CD4-positive, CD25-positive, alpha-beta regulatory T cell (primary cell): Measurements from ENCODE around the gene LAMB3. TPM values are rescaled to one million over a fixed set of nuclear protein-coding genes. Genes with fewer than 3 reads are reported as not detected.

Source experiments
- ATAC-seq, 2 donors: fragments of 150-1000 bp; cut with Tn5 transposase; one replicate each; pipeline ENCODE4 v1.10.0; 2021; ENCODE audit warnings: low read depth in 2 of 2, moderate number of reproducible peaks in 2 of 2, moderate library complexity in 1 of 2
- DNase-seq, 3 donors: peaks; one replicate each; pipeline versions ENCODE4 v3.0.0 to v3.0.0-alpha.2; 2012 to 2022; ENCODE audit warnings: mixed read lengths in 1 of 3
- H3K27ac ChIP-seq: one replicate; pipeline ENCODE4 v1.7.0; 2013; ENCODE audit warnings: mild to moderate bottlenecking, low read length; ENCODE audit not compliant: insufficient read depth, poor library complexity, severe bottlenecking
- H3K27me3 ChIP-seq: one replicate; pipeline ENCODE4 v1.7.0; 2013; ENCODE audit warnings: low read length; ENCODE audit not compliant: control insufficient read depth, insufficient read depth
- H3K36me3 ChIP-seq: one replicate; pipeline ENCODE4 v1.7.0; 2013; ENCODE audit warnings: mild to moderate bottlenecking, low read length, moderate library complexity; ENCODE audit not compliant: control insufficient read depth, insufficient read depth
- H3K4me1 ChIP-seq: 2 replicates; pipeline ENCODE4 v1.7.0; 2013; ENCODE audit warnings: mild to moderate bottlenecking, low read length; ENCODE audit not compliant: insufficient read depth, control insufficient read depth, poor library complexity, severe bottlenecking
- H3K4me3 ChIP-seq: one replicate; pipeline ENCODE4 v1.7.0; 2013; ENCODE audit warnings: low read depth, mild to moderate bottlenecking, low read length, moderate library complexity
- H3K9me3 ChIP-seq, 2 experiments: 1 replicate in 1 of 2; 2 replicates in 1 of 2; pipeline ENCODE4 v1.7.0; 2013; ENCODE audit warnings: low read length in 2 of 2, mild to moderate bottlenecking in 1 of 2, moderate library complexity in 1 of 2; ENCODE audit not compliant: control insufficient read depth in 2 of 2
- H3K27ac Mint-ChIP-seq, 3 donors: one replicate each; pipeline ENCODE4 v1.8.0; 2020 to 2022; ENCODE audit warnings: mild to moderate bottlenecking in 3 of 3, mixed read lengths in 3 of 3, moderate library complexity in 2 of 3
- H3K27me3 Mint-ChIP-seq: one replicate; pipeline ENCODE4 v1.8.0; 2022; ENCODE audit warnings: mild to moderate bottlenecking, mixed read lengths
- H3K36me3 Mint-ChIP-seq: one replicate; pipeline ENCODE4 v1.8.0; 2020; ENCODE audit warnings: mixed read lengths
- H3K4me1 Mint-ChIP-seq, 4 donors: one replicate each; pipeline ENCODE4 v1.8.0; 2020 to 2022; ENCODE audit warnings: mixed read lengths in 4 of 4, mild to moderate bottlenecking in 1 of 4
- H3K4me3 Mint-ChIP-seq, 4 donors: one replicate each; pipeline ENCODE4 v1.8.0; 2020 to 2022; ENCODE audit warnings: mild to moderate bottlenecking in 4 of 4, mixed read lengths in 4 of 4, moderate library complexity in 3 of 4
- H3K9me3 Mint-ChIP-seq, 7 donors: one replicate each; pipeline ENCODE4 v1.8.0; 2020 to 2022; ENCODE audit warnings: mixed read lengths in 7 of 7, mild to moderate bottlenecking in 3 of 7, moderate library complexity in 2 of 7
- polyA plus RNA-seq, 4 donors: library from polyadenylated mRNA; unstranded; fragments of 300-500 nt; fragmentation: Illumina TruSeq; gene quantifications; one replicate each; pipeline ENCODE4 v1.2.3, GENCODE V29; 2021
- total RNA-seq: library from RNA; stranded (reverse); gene quantifications from one replicate; pipeline ENCODE4 v1.2.3, GENCODE V29; 2022

Gene LAMB3
- total and polyA plus RNA-seq, 5 donors from 2014 or later = 0.24 to 0.96 (median 0.64) TPM; not detected in 1

DNA sequence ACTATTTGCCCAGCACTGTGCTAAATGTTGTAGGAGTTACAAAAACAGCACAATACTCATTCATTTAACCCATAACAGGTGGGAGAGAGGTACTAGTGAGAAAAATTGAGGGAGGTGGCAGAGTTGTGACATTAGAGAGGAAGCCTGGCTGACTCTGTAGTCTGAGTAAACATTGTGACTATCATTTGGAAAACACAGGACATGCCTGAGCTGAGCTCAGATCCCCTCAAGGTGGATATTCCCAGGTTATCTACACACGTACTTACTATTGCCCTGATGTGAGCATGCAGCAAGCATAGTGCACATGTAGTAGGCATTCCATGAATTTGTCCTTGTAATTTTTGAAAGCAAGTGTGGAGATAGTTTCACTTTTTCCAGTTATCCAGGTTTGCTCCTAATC lies 57.8 kb downstream of the LAMB3 start:
- Mint-ChIP-seq H3K36me3 (no peaks in the 10 kb centered on the region), H3K4me1 (no peaks in the 10 kb centered on the region), H3K4me3 (no peak overlapping the region), H3K9me3 (peaks cover 0 to 2% (median 0%) of the 10 kb centered on the region in 7 donors), H3K27ac (no peak overlapping the region), H3K27me3 (peaks cover 46% of the 10 kb centered on the region)
- Histone ChIP-seq H3K27me3 (peaks cover 4% of the 10 kb centered on the region), H3K9me3 (no peaks in the 10 kb centered on the region), H3K4me3 (no peak overlapping the region), H3K27ac (no peak overlapping the region), H3K36me3 (no peaks in the 10 kb centered on the region), H3K4me1 (no peaks in the 10 kb centered on the region)
- DNase-seq = no peak
- no peak for ATAC-seq

DNA sequence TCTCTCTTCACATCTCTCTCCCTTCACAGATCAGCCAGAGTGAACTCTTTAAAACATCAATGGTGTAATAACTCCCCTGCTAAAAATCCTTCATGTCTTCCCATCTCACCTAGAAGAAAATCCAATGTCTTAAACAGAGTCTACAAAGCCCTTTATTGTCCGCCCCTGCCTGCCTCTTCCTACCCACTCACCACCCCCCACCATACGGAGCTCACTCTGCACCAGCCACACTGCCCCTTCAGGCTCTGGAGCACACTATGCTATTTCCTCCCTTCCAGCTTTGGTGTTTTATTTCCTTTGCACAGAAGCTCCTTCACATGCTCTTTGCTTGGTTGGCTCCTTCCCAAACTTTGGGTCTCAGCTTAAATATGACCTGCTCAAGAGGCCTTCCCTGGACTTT lies 58.5 kb downstream of the LAMB3 start:
- Mint-ChIP-seq H3K27me3 (peaks cover 48% of the 10 kb centered on the region), H3K4me3 (no peak overlapping the region), H3K36me3 (no peaks in the 10 kb centered on the region), H3K4me1 (no peaks in the 10 kb centered on the region), H3K27ac (no peak overlapping the region), H3K9me3 (peaks cover 0 to 3% (median 0%) of the 10 kb centered on the region in 7 donors)
- no peak for DNase-seq
- Histone ChIP-seq H3K9me3 (no peaks in the 10 kb centered on the region), H3K4me1 (no peaks in the 10 kb centered on the region), H3K27me3 (peaks cover 1% of the 10 kb centered on the region), H3K4me3 (no peak overlapping the region), H3K36me3 (no peaks in the 10 kb centered on the region), H3K27ac (no peak overlapping the region)
- no peak for ATAC-seq

DNA sequence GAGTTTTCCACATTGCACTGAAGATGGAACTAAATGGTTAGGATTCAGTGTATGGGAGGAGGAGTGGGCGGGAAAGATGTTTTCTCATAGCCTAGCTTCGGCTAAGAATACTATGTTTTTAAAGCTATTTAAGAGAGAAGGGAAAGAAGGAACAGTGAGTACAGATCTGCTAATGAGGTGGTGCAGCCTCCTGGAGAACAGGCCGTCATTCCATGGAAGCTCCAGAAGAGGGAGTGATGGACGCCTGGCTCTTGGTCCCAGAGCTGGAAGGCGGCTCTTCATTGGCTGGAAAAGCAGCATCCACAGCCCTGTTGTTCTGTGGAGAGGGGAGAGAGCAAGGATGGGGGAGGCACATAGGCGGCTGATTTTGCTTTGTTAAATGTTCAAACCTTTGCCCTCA lies 61.8 kb downstream of the LAMB3 start:
- Mint-ChIP-seq H3K36me3 (no peaks in the 10 kb centered on the region), H3K4me1 (no peaks in the 10 kb centered on the region), H3K9me3 (peaks cover 0 to 3% (median 0%) of the 10 kb centered on the region in 7 donors), H3K27me3 (peaks cover 60% of the 10 kb centered on the region), H3K27ac (no peak overlapping the region), H3K4me3 (no peak overlapping the region)
- H3K9me3 ChIP-seq = no peaks in the 10 kb centered on the region
- H3K27me3 ChIP-seq = peaks cover 12% of the 10 kb centered on the region
- DNase-seq (no peak), ATAC-seq (no peak)
- H3K36me3 ChIP-seq = no peaks in the 10 kb centered on the region
- no peaks in the 10 kb centered on the region for H3K4me1 ChIP-seq
- H3K27ac ChIP-seq = no peak overlapping the region
- H3K4me3 ChIP-seq = no peak overlapping the region

DNA sequence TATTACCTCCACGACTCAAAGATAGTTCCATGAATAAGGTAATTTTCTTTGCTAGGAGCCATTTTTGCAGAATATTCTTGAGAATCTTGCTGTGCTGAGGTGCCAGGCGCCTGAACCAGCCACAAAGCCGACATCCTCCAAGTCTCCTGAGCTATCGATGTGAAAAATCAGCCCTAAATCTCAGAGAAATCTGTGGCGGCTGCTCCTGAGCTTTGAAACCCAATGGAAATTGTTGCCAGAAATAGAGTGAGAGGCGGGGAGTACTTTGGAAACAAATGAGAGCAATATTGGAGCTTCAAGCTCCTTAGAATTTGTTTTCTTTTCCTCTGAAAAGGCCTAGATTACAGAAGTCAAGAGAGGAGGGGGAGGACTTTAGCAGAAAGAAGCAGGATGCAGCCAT lies 62.4 kb downstream of the LAMB3 start:
- Histone ChIP-seq H3K27ac (no peak overlapping the region), H3K9me3 (no peaks in the 10 kb centered on the region), H3K4me3 (no peak overlapping the region), H3K4me1 (no peaks in the 10 kb centered on the region), H3K27me3 (peaks cover 17% of the 10 kb centered on the region), H3K36me3 (no peaks in the 10 kb centered on the region)
- DNase-seq (no peak), ATAC-seq (no peak)
- H3K9me3 Mint-ChIP-seq = peaks cover 0 to 3% (median 0%) of the 10 kb centered on the region in 7 donors
- no peak overlapping the region for H3K4me3 Mint-ChIP-seq
- H3K27ac Mint-ChIP-seq = no peak overlapping the region
- H3K27me3 Mint-ChIP-seq = peaks cover 57% of the 10 kb centered on the region
- no peaks in the 10 kb centered on the region for H3K36me3 Mint-ChIP-seq
- H3K4me1 Mint-ChIP-seq = no peaks in the 10 kb centered on the region

DNA sequence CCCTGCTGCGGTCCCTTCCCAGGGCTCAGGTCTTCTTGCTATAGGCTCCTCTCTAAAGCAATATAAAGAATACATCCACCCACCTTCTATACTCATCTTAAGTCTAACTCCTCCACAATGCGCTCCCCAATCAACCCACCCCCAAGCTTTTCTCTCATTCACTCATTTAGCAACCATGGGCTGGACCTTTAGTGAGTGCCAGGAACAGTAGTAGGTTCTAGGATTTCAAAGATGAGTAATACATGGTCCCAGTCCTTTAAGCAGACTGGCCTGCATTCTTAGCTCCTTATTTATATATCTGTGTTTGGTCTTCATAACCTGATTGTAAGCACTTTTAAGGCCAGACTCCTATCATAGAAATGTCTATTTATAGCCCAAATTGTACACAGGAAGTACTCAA lies 62.8 kb downstream of the LAMB3 start:
- Mint-ChIP-seq H3K4me1 (no peaks in the 10 kb centered on the region), H3K27me3 (peaks cover 57% of the 10 kb centered on the region), H3K27ac (no peak overlapping the region), H3K9me3 (peaks cover 0 to 3% (median 0%) of the 10 kb centered on the region in 7 donors), H3K4me3 (no peak overlapping the region), H3K36me3 (no peaks in the 10 kb centered on the region)
- Histone ChIP-seq H3K36me3 (no peaks in the 10 kb centered on the region), H3K4me1 (no peaks in the 10 kb centered on the region), H3K9me3 (no peaks in the 10 kb centered on the region), H3K27ac (no peak overlapping the region), H3K4me3 (no peak overlapping the region), H3K27me3 (peaks cover 20% of the 10 kb centered on the region)
- no peak for ATAC-seq
- no peak for DNase-seq

DNA sequence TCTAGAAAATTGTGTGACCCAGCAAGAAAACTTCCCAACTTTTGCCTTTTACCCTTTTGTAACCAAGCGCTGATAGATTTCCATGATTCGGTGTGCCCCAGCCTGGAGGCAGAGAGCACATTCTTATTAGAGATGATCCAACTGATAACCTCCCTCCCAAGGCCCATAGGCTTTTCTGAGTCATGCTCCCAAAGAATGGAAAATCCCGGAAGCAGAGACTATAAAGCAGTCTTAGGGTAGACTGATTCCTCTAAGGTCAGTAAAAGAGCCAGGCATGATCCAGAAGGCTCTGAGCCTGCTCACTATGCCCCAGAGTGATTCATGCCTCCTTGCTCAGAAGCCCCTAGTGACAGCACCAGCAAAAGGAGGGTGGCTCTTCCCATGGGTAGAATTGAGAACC lies 64.4 kb downstream of the LAMB3 start:
- H3K4me3 ChIP-seq = no peak overlapping the region
- no peaks in the 10 kb centered on the region for H3K36me3 ChIP-seq
- no peaks in the 10 kb centered on the region for H3K9me3 ChIP-seq
- no peaks in the 10 kb centered on the region for H3K4me1 Mint-ChIP-seq
- DNase-seq (no peak), ATAC-seq (no peak)
- no peak overlapping the region for H3K27ac Mint-ChIP-seq
- H3K4me1 ChIP-seq = no peaks in the 10 kb centered on the region
- peaks cover 0 to 3% (median 0%) of the 10 kb centered on the region in 7 donors for H3K9me3 Mint-ChIP-seq
- no peak overlapping the region for H3K4me3 Mint-ChIP-seq
- H3K27me3 Mint-ChIP-seq = peaks cover 50% of the 10 kb centered on the region
- no peak overlapping the region for H3K27ac ChIP-seq
- peaks cover 29% of the 10 kb centered on the region for H3K27me3 ChIP-seq
- no peaks in the 10 kb centered on the region for H3K36me3 Mint-ChIP-seq

DNA sequence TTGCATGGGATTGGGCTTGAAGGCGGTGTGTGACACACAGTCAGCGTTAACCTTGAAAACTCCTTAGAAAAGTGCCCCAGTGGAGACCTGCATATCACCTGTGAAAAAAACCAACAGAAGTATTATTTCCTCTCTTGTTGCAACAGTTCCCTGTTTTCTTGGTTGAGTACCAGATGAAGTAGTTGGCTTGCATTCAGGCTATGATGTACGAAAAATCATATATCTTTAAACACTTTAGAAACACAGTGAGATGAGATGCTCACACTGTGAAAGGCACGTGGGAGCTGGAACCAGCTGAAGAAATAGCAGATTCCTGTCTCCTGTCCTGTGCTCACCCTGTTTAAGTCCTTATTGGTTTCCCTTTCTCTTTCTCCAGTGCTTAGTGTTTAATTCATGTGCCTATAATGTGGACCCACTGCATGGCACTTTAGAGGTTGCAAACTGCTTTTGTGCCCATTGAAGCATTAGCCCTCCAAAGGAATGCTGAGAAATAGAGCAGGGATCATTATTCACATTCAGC lies 65.9 kb downstream of the LAMB3 start:
- Histone ChIP-seq H3K27me3 (peaks cover 39% of the 10 kb centered on the region), H3K4me3 (no peak overlapping the region), H3K27ac (no peak overlapping the region), H3K9me3 (no peaks in the 10 kb centered on the region), H3K36me3 (no peaks in the 10 kb centered on the region), H3K4me1 (no peaks in the 10 kb centered on the region)
- Mint-ChIP-seq H3K27me3 (peaks cover 46% of the 10 kb centered on the region), H3K27ac (peak overlapping the region in 1 of 3 donors; percentile 29), H3K4me3 (no peak overlapping the region), H3K9me3 (peaks cover 0 to 3% (median 0%) of the 10 kb centered on the region in 7 donors), H3K36me3 (no peaks in the 10 kb centered on the region), H3K4me1 (no peaks in the 10 kb centered on the region)
- no peak for DNase-seq
- ATAC-seq = no peak

DNA sequence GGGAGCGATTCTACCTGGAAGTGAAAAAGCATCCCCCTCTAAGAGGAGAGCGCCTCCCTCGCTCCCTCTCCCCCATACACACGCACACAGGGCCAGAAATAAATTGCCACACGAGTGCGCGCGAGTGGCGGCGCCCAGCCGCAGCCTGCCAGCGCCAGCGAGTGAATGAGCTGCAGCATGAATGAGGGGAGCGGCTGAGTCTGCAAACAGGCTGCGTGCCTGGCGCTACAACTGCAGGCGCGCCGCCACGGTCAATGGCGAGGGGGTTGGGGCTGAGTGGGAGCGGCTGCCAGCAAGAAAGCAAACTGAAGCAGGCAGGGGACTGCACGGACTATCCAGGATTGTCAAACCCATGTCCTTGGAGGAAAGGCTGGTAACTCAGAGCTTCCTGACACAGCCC lies 66.6 kb downstream of the LAMB3 start:
- Mint-ChIP-seq H3K9me3 (peaks cover 0 to 3% (median 0%) of the 10 kb centered on the region in 7 donors), H3K4me1 (no peaks in the 10 kb centered on the region), H3K4me3 (peak overlapping the region in 1 of 4 donors; percentile 27), H3K27ac (no peak overlapping the region), H3K27me3 (peaks cover 40% of the 10 kb centered on the region), H3K36me3 (no peaks in the 10 kb centered on the region)
- Histone ChIP-seq H3K9me3 (no peaks in the 10 kb centered on the region), H3K27ac (no peak overlapping the region), H3K36me3 (no peaks in the 10 kb centered on the region), H3K27me3 (peaks cover 43% of the 10 kb centered on the region), H3K4me3 (no peak overlapping the region), H3K4me1 (no peaks in the 10 kb centered on the region)
- DNase-seq = no peak
- no peak for ATAC-seq
